NB4 (cell line): ENCODE data around the gene SLC6A11.

Experiments
- CTCF ChIP-seq: IDR thresholded peaks from one replicate; pipeline ENCODE4 v1.5.1; 2012; ENCODE audit warnings: low read depth, low read length
- MAX ChIP-seq: IDR thresholded peaks from 2 replicates; pipeline ENCODE4 v1.6.1; 2011; ENCODE audit warnings: low read depth, low read length
- POLR2A ChIP-seq: IDR thresholded peaks from 2 replicates; pipeline ENCODE4 v1.6.1; 2011; ENCODE audit warnings: mild to moderate bottlenecking; ENCODE audit not compliant: insufficient read length; ENCODE audit errors: extremely low read depth

GRCh38 chr3:10775828-10776227 is 40.2 kb upstream of the SLC6A11 start:
- TF ChIP-seq POLR2A (no peak), CTCF (no peak), MAX (no peak)
